Measurements from ENCODE around the gene FRMPD4. TPM values are rescaled to one million over a fixed set of nuclear protein-coding genes. Genes with fewer than 3 reads are reported as not detected.

The FRMPD4 gene
- total RNA-seq, 1 donor from 2014 or later, result 2.8 TPM

DNA sequence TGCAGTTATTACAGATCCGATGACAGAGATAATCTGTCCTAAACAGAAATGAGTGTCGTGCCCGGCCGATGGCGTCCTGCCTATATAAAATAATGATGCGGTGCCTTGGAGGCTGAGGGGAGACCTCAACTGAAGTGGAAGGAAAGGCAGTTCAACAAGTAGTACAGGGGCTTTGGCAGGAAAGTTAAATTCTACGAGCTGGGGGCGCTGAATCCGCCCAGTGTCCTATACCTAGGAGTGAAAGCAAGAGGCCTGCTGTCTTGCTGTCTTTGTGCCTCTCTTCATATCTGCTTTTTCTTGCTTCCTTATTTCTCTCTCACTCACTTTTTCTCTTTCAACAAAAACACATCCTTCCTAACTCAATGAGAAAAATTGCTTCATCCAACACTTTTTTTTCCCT is 570.8 kb downstream of the FRMPD4 start:
- no peaks in the 10 kb centered on the region for H3K9me3 ChIP-seq (replicated peaks)
- DNase-seq, result no peak
- no peaks in the 10 kb centered on the region for H3K27me3 ChIP-seq (ENCODE audit: low read depth)
- H3K36me3 ChIP-seq, result no peaks in the 10 kb centered on the region
- TF ChIP-seq, protein P1, sequence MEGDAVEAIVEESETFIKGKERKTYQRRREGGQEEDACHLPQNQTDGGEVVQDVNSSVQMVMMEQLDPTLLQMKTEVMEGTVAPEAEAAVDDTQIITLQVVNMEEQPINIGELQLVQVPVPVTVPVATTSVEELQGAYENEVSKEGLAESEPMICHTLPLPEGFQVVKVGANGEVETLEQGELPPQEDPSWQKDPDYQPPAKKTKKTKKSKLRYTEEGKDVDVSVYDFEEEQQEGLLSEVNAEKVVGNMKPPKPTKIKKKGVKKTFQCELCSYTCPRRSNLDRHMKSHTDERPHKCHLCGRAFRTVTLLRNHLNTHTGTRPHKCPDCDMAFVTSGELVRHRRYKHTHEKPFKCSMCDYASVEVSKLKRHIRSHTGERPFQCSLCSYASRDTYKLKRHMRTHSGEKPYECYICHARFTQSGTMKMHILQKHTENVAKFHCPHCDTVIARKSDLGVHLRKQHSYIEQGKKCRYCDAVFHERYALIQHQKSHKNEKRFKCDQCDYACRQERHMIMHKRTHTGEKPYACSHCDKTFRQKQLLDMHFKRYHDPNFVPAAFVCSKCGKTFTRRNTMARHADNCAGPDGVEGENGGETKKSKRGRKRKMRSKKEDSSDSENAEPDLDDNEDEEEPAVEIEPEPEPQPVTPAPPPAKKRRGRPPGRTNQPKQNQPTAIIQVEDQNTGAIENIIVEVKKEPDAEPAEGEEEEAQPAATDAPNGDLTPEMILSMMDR (IDR thresholded peaks at IDR 0.05; ENCODE audit: borderline replicate concordance), result no peak
- no peaks in the 10 kb centered on the region for H3K4me1 ChIP-seq
- intact Hi-C loops (cut with micrococcal nuclease), result no loop called here
- H3K4me3 ChIP-seq, result no peak overlapping the region
- H3K27ac ChIP-seq (replicated peaks), result no peak overlapping the region

DNA sequence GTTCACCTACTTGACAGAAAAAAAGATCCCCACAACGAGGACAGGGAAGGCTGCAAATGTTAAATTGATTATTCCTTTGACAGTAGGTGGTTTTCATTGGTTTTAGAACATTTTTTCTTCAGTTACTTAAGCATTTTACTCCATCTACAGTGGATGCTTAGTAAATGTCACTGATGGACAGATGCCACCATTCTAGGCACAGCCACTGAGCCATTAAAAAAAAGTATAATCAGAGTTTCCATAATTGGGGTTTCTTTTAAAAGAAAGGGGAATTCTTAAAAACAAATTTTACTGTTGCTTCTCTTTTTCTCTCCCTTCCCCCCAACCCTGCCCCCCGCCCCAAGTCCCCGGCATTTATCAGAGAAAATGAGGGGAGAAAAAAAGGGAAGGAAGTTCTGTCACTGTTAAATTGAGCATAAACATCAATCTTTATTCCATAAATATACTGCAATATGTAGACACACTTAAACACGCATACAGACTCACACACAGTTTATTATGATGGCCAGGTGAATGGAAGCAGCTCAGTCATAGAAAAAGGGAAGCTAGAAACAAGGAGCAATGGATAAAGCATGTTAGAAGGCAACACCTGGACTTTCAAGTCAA is 573.3 kb downstream of the FRMPD4 start:
- no peaks in the 10 kb centered on the region for H3K27me3 ChIP-seq (ENCODE audit: low read depth)
- no peaks in the 10 kb centered on the region for H3K36me3 ChIP-seq
- no peak overlapping the region for H3K4me3 ChIP-seq
- H3K27ac ChIP-seq (replicated peaks), result no peak overlapping the region
- no peaks in the 10 kb centered on the region for H3K9me3 ChIP-seq (replicated peaks)
- intact Hi-C loops (cut with micrococcal nuclease), result no loop called here
- no peak for DNase-seq
- TF ChIP-seq, protein P1 (IDR thresholded peaks at IDR 0.05; ENCODE audit: borderline replicate concordance), result no peak
- no peaks in the 10 kb centered on the region for H3K4me1 ChIP-seq

DNA sequence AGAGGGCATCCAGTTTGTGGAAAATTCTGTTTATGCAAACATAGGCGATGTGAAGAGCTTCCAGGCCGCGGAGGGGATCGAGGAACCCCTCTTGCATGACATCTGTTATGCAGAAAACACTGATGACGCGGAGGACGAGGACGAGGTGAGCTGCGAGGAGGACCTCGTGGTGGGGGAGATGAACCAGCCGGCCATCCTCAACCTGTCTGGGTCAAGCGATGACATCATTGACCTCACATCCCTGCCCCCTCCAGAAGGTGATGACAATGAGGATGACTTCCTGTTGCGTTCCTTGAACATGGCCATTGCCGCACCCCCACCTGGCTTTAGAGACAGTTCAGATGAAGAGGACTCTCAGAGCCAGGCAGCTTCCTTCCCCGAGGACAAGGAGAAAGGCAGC is 578.3 kb downstream of the FRMPD4 start:
- Histone ChIP-seq H3K4me1 (no peaks in the 10 kb centered on the region), H3K4me3 (no peak overlapping the region), H3K27ac (replicated peaks) (no peak overlapping the region), H3K27me3 (ENCODE audit: low read depth) (no peaks in the 10 kb centered on the region), H3K36me3 (no peaks in the 10 kb centered on the region), H3K9me3 (replicated peaks) (no peaks in the 10 kb centered on the region)
- TF ChIP-seq, protein P1 (IDR thresholded peaks at IDR 0.05; ENCODE audit: borderline replicate concordance), result no peak
- no peak for DNase-seq
- intact Hi-C loops (cut with micrococcal nuclease), result no loop called here

DNA sequence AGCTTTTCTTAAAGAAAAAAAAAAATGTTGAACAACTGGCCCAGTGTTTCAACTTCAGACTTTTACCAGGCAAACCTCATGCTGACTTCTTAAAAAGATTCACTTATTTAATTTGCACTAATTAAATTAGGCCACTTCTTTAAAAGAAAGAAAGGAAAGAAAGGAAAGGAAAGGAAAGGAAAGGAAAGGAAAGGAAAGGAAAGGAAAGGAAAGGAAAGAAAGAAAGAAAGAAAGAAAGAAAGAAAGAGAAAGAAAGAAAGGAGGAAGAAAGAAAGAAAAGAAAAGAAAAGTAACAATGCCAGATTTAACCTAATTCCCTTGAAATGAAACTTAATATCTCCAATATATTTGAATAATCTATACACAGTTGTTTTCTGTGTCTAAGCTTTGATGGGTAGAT is 581.6 kb downstream of the FRMPD4 start:
- H3K27me3 ChIP-seq (ENCODE audit: low read depth), result no peaks in the 10 kb centered on the region
- H3K4me1 ChIP-seq, result no peaks in the 10 kb centered on the region
- TF ChIP-seq, protein P1 (IDR thresholded peaks at IDR 0.05; ENCODE audit: borderline replicate concordance), result no peak
- DNase-seq, result no peak
- intact Hi-C loops (cut with micrococcal nuclease), result no loop called here
- H3K36me3 ChIP-seq, result no peaks in the 10 kb centered on the region
- H3K27ac ChIP-seq (replicated peaks), result no peak overlapping the region
- H3K4me3 ChIP-seq, result no peak overlapping the region
- H3K9me3 ChIP-seq (replicated peaks), result no peaks in the 10 kb centered on the region

DNA sequence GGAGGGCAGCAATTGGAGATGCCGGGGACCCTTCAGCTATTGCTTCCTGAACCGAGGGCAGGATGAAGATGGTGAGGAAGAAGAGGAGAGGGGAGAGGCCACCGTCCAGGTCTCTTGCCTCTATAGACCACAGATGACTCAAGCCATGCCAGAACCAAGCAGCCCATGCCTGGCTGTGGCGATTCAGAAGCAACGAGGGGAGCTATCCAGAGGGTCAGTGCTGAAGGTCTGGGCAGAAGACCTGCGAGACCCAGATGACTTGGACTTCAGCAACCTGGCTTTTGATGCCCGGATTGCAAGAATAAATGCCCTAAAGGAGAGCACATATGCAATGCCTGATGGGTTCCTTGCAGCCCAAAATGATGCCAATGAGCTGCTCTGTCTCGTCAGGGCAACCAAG is 582.8 kb downstream of the FRMPD4 start:
- H3K27ac ChIP-seq (replicated peaks), result no peak overlapping the region
- no peak overlapping the region for H3K4me3 ChIP-seq
- TF ChIP-seq, protein P1 (IDR thresholded peaks at IDR 0.05; ENCODE audit: borderline replicate concordance), result no peak
- no peaks in the 10 kb centered on the region for H3K36me3 ChIP-seq
- no peaks in the 10 kb centered on the region for H3K27me3 ChIP-seq (ENCODE audit: low read depth)
- intact Hi-C loops (cut with micrococcal nuclease), result no loop called here
- DNase-seq, result no peak
- no peaks in the 10 kb centered on the region for H3K4me1 ChIP-seq
- H3K9me3 ChIP-seq (replicated peaks), result no peaks in the 10 kb centered on the region
